Kasumi-1 (cell line): ENCODE data around the gene BRF1.

Experiments
- DNase-seq, 2 experiments: peaks; one replicate each; lab custom pipeline; 2025; lab: John Stamatoyannopoulos, UW

Gene BRF1

DNA sequence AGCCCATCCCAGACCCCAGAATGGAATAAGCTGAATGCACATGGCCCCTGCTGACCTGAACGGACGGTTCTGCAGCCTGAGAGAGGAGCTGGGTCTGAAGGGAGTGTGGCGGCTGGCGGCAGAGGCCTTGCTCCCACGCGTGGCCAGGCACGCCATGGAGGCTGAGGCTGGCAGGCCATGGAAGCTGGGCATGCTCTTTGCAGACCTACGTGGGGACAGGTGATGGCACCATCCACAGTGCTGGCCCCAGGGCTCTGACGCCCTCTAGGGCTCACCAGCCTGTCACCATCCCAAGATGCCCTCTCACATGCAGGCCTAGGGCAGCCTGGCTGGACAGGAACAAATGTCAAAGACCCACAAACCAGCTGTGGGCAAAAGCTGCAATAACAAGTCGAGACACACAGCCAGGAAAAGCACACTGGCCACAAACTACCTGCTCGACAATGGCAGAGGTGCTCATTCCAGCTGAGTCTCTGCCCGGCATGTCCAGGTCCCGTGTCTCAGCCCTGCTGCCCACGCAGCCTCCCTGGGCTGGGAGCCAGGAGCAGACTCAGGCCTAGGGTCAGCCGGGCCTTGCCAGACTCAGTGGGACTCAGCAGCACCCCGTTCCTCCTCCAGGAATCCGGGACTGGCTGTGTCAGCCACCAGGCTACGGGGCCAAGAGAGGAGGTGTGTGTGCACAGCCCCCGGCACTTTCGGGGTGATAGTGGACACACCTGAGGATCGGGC is 32.8 kb downstream of the BRF1 start:
- DNase-seq: no peak

DNA sequence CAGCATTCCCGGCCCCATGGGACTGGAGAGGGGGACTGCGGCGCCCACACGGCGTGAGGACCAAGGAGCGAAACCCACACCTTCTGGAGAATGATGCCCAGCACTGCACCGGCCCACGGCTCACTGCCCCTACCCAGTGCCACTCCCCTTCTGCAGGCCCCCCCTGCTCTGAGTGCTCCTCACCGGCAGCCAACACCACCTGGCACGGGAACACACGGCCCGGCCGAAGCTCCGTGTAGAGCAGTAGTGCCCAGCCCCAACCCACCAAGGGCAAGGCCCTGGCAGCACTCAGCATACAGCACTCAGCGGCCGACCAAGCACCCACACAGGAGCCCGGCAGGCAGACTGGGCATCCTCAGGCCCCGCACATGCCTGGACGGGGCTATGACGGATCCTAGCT is 39.0 kb downstream of the BRF1 start:
- no peak for DNase-seq

DNA sequence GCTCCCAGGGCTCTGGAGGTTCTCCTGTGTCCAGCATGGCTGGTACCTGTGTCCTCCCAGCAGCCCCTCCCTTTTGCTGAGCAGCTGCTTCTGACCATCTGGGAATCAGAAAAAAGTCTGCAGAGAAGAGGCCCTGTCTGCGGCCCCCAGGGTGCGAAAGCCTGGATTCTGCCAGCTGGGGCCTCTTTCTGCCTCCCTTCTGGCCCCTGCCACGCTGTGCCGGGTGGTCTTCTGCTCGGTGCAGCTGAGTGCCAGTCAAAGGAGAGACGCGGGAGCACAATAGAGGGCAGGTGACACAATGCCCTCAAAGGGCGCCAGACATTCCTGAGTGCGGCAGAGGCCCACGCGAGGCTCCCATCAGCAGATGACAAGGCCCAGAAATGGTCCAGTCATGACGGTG is 39.8 kb downstream of the BRF1 start:
- DNase-seq: no peak

DNA sequence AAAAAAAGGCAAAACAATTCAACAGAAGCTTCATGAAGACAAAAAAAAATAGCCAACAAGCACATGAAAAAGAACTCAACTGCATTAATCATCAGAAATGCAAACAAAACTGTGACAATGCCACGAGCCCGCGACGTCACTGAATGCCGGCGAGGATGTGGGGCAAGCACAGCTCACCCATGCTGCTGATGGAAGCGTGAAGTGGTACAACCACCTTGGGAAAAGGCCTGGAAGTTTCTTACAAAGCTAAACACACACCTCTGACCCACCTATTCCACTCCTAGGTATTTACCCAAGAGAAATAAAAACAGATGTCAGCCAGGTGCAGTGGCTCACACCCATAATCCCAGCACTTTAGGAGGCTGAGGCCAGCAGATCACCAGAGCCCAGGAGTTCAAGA is 42.0 kb downstream of the BRF1 start:
- DNase-seq: no peak

DNA sequence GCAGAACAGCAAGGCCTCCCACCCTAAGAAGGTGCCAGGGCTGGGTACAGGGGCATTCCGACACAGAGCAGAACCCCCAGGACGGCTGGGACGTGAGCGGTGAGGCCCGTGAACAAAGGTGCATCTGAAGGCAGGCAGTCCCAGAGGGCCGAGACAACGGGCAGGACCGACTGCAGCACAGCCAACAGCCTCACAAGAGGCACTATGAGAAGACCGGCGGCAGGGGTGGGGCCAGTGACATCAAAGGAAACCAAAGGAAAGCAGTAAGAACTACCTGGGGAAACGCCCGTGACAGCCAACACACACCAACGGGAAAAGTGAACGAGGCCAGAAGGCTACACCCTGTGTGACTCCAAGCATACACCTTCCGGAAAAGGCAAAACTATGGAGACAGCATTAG is 43.3 kb downstream of the BRF1 start:
- DNase-seq: no peak

DNA sequence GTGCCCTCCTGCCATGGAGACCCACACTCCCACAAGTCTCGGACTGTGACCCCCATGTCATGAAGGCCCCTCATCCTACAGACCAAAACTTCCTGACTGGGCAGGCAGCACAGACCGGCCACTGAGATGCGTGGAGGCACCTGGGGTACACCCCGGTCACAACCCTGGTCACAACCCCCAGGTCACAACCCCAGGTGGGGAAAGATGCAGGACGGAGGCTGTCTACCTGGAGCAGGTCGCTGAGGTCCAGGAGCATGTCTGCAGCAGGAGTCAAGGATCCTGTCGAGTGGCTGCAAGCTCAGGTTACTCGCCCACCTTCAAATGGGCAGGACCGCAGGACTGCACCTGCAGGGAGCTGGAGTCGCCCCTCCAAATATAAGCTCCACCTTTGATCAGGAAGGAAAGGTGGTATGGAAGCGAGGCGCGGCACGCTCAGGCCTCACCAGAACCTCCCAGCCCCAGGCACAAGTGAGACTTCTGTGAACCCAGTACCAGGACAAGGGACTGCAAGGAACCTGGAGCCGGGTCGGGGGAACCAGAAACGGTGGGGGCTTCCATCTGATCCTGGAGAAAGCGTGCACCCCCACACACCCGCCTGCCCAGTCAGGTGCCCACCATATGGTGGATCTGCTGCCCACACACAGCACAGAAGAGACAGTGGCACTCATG is 44.4 kb downstream of the BRF1 start:
- no peak for DNase-seq

DNA sequence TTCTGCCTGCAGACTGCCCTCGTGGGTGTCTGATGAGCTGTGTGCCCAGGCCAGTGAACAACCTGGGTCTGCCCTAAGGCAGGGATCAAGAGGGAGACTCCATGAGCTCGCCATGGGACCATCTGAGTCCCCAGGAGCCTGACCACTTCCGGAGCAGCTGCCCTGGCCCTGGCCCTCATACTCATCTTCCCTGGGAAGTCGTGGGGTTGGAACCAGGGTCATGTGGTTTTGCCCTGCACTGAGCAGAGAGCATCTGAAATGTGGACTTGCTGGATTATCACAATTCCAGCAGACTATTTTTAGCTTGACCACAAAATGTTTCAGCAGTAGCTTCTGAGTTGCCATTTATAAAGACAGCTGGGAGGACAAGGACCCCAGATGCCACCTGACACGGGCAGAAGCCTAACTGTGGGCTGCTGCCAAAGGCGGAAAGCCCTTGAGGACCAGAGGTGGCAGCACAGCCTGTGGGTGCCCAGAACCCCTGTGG is 45.7 kb downstream of the BRF1 start:
- DNase-seq: no peak

DNA sequence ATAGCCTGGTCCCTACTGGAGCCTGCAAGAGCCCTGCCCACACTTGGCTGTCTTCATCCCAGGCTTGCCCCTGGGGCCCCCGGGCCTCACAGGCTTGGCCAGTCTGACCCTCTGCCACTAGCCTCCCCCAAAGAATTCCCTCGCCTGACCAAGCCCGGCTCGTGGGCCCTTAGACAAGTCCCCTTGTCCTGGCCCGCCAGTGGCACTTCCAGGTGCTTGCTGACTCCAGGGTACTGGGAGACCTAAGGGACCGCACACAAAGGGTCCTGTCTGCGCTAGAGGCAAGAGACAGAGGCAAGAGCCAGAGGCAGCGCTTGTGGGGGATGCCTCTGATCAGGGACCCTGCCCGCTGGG is 47.5 kb downstream of the BRF1 start:
- no peak for DNase-seq

DNA sequence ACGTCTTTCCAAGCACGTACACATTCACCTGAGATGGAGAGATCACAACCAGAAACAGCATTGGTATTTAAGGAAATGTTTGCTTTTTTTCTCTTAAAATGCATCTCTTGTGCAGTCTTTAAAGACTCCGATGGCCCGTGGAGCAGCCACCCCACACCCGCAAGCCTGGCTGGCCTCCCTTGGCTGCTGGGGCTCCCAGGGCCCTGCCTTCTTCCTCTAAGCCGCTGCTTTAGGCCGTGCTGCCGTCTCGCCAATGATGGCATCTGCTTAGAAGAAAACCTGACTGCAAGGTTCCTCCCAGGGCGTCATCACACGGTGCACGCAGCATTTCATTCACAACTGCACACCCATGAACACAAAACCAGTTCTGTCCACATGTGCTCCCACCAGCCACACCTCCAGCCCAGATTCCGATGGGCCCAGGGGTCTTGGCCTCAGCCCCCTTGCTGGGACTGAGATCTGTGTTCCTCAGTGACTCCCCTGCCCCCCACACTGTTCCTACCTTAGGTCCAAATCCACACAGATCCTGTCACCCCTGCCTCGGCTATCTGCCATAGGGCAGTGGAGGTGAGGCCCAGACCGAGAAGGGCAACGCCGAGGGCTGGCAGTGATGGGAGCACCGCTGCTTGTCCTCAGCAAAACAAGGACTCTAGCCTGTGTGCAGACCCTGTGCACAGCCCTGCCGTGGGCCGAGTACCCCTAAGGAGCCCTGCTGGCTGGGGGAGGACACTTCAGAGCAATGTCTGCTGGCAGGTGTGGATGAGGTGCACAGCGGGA is 48.1 kb downstream of the BRF1 start:
- no peak for DNase-seq

DNA sequence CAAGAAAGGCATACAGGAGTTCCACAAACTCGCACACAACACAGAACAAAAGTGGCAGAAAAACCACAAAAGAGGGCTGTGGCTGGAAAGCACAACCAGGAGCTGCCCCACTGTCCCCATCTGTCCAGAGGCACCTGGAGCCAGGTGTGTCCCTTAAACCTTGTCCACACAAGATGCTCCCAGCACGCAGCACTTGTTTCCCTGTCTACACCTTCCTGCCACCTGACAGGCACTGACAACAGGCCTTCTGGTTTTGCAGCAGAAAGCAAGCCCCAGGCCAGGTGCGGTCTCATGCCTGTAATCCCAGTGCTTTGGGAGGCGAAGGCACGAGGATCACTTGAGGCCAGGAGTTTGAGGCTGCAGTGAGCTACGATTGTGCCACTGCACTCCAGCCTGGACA is 48.9 kb downstream of the BRF1 start:
- no peak for DNase-seq

DNA sequence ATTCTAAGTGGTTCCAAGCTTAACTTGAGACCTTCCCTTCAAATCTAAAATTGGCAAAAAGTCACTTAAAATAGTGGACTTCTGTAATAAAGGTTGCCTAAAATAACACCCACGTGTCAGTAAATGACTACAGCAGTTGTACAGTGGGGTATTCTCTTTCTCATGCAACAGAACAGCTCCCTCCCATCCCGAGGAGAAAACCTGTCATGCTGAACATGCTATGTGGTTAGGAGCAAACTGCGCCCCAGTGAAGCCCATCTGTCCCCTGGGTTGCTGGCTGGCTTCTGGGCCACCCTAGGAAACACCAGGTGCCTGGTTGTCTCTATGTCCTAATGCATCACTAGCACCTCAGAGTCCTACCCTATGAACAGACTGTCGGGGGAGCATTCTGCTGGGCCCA is 49.8 kb downstream of the BRF1 start:
- DNase-seq: no peak

DNA sequence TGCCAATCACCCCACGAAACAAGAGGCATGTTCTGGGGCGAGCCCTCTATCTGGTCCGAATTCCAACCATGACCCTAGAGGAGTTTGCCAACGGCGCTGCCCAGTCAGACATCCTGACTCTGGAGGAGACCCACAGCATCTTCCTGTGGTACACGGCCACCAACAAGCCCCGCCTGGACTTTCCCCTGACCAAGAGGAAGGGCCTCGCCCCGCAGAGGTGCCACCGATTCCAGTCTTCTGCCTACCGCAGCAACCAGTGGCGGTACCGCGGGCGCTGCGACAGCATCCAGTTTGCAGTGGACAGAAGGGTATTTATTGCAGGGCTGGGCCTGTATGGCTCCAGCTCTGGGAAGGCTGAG is 50.8 kb downstream of the BRF1 start:
- DNase-seq: no peak

DNA sequence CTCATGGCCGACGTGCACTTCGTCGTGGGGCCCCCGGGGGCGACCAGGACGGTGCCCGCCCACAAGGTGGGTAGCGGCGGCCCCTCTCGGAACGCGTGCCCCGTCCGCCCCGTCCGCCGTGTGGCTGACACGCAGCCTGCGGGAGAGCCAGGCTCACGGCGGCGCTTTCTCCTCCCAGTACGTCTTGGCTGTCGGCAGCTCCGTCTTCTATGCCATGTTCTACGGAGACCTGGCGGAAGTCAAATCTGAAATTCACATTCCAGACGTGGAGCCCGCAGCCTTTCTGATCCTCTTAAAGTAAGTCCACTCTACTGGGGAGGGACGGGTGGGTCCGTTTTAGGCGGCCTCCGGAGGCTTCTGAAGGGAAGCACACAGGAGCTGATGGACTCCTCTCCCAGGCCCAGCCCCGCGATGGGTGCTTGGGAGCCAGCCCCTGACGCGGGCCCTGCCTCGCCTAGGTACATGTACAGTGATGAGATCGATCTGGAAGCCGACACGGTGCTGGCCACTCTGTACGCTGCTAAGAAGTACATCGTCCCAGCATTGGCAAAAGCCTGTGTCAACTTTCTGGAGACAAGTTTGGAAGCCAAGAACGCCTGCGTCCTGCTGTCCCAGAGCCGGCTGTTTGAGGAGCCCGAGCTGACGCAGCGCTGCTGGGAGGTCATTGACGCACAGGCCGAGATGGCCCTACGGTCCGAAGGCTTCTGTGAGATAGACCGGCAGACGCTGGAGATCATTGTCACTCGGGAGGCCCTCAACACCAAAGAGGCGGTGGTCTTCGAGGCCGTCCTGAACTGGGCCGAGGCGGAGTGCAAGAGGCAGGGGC is 51.4 kb downstream of the BRF1 start:
- DNase-seq: no peak

DNA sequence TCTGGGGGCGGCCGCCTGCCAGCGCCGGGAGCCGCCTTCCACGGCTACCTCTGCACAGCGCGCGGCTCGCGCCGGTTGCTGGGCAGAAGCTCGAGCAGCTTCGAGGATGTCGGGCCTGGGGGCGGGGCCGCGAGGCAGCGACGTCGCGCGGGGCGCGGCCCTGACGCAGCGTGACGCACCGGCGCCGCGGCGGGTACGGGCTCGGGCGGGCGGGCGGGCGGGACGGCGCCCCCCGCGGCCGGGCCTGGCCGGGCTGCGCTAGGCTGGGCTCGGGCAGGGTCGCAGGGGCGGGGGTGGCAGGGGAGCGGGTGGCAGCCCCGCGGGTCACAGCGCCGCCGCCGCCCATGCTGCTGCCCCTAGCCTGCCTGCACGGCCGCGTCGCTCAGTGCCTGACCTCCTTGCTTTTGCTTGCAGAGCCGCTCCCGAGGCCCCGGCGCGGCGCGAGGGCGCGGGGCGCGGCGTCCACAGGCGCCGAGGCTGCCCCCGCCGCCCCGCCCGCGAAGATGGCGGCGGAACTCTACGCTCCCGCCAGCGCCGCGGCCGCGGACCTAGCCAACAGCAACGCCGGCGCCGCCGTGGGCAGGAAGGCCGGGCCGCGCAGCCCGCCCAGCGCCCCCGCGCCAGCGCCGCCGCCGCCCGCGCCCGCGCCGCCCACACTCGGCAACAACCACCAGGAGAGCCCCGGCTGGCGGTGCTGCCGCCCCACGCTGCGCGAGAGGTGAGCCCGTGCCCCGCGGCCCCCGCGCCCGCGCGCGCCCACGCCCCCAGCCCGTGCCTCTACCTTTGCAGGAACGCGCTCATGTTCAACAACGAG is 52.2 kb downstream of the BRF1 start, which contains the start of gene BTBD6:
BTBD6 (plus strand) TSS at position 166 of the 814 bp plus-strand sequence; CDS start at position 345, 179 bp downstream.
- peak; percentile 55 to 66 for DNase-seq

DNA sequence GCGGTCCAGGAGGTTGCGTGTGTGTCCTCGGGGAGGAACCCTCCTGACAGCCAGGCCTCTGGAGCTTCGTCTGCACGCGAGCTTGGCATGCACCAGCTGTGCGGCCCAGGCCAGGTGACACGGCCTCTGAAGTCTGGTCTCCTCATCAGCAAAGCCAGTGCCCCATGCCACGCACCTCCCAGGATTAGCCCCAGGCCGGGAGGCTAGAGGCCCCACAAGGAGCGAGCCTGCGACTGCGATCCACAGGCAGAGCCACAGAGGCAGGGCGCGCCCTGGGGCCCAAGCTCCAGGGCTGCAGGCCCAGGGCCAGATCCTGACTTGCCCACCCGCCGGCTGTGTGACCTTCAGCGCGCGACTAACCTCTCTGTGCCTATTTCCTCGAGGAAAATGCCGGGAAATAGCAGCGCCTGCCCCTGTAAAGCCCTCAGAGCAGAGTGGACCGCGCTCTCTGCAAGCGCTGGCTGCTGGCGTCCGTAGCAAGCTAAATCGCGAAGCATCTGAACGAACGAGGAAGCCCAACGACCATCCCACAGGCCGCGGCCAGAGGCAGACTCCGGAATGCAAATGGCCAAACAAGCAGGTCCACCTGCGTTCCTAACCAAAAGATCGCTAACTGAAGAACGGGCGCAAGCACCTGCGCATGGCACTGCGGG is 53.0 kb downstream of the BRF1 start:
- DNase-seq: no peak

DNA sequence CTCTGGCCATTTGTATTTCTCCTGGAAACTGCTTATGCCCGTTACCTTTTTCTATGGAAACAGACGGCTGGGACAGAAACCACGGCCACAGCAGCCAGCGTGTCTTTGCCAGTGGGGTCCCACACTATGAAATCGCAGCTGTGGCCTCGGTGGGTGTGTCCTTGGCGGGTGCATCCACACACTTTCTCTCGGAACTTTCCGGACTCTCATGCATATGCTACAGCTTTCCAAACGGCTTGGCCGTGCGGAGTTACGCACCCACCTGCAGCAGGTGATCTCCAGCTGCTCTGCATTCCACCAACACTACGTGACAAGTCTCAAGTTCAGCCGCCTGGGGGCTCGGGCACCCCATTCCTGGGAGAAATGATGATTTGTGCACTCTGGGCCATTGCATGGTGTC is 53.8 kb downstream of the BRF1 start:
- no peak for DNase-seq

DNA sequence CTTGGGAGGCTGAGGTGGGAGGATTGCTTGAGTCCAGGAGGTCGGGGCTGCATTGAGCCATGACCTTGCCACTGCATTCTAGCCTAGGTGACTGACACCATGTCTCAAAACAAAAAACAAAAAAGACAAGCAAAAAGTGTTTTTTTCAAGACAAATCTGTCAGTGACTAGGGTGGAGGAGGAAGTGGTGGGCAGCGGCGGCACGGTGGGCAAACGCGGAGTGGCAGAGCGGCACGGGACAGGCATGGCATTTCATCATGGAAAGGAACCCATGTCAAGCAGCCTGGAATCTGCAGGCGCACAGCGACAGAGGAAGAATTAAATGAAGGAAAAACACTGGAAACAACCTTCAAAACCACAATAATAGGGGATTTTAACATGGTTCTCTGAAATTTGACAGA is 56.5 kb downstream of the BRF1 start:
- no peak for DNase-seq

DNA sequence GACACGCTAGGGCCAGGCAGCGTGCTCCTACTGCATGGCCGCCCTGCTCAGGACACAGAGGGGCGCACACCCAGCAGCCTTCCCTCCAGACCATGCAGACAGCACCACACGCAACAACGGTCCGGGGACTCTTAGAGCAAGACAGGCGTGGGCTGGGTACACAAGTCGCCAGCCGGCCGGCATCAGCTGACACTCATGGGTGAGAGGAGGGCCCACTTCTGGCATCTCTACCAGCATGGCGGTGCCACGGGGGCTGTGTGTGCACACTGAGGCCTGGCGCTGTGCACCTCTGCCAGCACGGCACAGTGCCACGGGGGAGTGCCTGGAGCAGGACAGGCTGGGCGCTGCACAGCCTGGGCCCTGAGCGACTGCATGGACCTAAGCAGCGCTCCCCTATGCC is 59.2 kb downstream of the BRF1 start:
- no peak for DNase-seq

DNA sequence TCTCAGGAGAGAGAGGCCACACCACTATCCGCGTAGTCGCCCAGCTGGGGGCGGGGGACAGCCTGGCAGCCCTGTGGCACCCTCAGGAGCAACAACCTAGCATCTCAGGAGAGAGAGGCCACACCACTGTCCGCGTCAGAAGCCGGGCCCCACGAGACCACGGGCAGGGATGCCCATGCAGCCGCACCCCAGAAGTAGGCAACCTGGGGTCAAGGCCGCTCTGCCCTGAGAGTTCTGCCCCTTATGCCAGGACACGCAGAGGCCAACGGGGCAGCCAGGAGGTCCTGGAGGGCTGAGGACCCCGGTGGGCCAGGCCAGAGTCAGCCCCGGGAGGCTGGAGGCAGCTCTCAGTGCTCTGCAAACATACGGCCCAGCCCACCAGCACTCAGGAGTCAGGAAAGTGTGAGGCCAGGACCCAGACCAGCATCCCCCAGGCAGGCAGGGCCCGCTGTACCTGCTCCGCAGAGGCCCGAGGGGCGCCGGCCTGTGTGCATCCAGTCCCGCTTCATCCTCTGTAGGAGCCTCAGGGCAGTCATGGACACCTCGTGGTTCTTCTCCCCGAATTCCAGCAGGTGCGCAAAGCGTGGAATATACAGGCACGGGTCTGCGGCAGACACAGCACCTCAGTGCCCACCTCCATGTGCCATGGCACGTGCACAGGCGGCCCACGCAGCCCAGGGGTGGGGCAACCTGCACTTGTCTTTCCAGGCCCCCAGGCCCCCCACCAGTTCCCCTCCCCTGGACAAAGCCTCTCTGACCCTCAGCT is 59.8 kb downstream of the BRF1 start:
- no peak for DNase-seq

DNA sequence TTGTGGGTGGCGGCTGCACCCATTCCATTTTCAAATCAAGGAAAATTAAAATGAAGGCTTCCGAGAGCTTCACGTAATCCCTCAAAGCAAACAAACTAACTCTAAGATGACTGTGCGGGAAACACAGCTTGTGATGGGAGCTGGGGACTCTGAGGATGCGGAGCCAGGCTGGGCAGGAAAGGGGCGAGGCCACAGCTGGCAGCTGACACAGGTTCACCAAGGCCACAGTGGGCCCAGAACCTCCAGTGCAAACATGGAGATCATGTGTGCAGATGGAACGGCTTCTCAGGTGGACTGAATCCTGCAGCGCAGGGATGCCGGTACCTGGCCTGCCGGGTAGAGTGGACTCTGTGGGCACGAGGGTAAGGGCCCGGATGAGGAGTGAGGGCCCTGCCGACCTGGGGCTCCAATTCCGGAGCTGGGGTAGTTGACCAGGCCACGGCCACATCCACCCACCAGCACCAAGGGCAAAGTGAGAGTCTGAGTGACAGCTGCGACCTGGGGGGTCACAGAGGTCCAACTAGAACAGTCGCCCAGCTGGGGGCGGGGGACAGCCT is 71.6 kb downstream of the BRF1 start:
- no peak for DNase-seq
